ENCODE results near the gene C3.

Gene C3

GRCh38 chr19:6745965-6746364 lies 25.5 kb upstream of the C3 start:
- H3K4me1 ChIP-seq (ENCODE audit: control insufficient read depth, insufficient read depth, low read length, poor library complexity, severe bottlenecking): peaks cover 2% of the 10 kb centered on the region
- H3K27me3 ChIP-seq (replicated peaks; ENCODE audit: control insufficient read depth, insufficient read depth, low read length, poor library complexity, severe bottlenecking): no peaks in the 10 kb centered on the region
- no peak overlapping the region for H3K27ac ChIP-seq (ENCODE audit: insufficient read depth, low read length, poor library complexity, severe bottlenecking)
- H3K36me3 ChIP-seq (ENCODE audit: control insufficient read depth, insufficient read depth, low read length): peaks cover 42% of the 10 kb centered on the region
- no peaks in the 10 kb centered on the region for H3K9me3 ChIP-seq (ENCODE audit: control insufficient read depth, low read length)
- DNase-seq: no peak
- H3K4me3 ChIP-seq (ENCODE audit: insufficient read depth, low read depth, low read length, poor library complexity, severe bottlenecking): no peak overlapping the region

- H3K27me3 ChIP-seq (replicated peaks; ENCODE audit: control insufficient read depth, insufficient read depth, low read length, poor library complexity, severe bottlenecking): no peaks in the 10 kb centered on the region
- peaks cover 32% of the 10 kb centered on the region for H3K36me3 ChIP-seq (ENCODE audit: control insufficient read depth, insufficient read depth, low read length)
- no peak for DNase-seq
- peaks cover 16% of the 10 kb centered on the region for H3K4me1 ChIP-seq (ENCODE audit: control insufficient read depth, insufficient read depth, low read length, poor library complexity, severe bottlenecking)
- H3K9me3 ChIP-seq (ENCODE audit: control insufficient read depth, low read length): no peaks in the 10 kb centered on the region
- H3K27ac ChIP-seq (ENCODE audit: insufficient read depth, low read length, poor library complexity, severe bottlenecking): no peak overlapping the region
- no peak overlapping the region for H3K4me3 ChIP-seq (ENCODE audit: insufficient read depth, low read depth, low read length, poor library complexity, severe bottlenecking)
These were observed 24.2 kb upstream of the C3 start for GRCh38 chr19:6744381-6745301.

GRCh38 chr19:6743714-6744380 lies 23.4 kb upstream of the C3 start:
- DNase-seq: no peak
- H3K27me3 ChIP-seq (replicated peaks; ENCODE audit: control insufficient read depth, insufficient read depth, low read length, poor library complexity, severe bottlenecking): no peaks in the 10 kb centered on the region
- H3K27ac ChIP-seq (ENCODE audit: insufficient read depth, low read length, poor library complexity, severe bottlenecking): no peak overlapping the region
- no peak overlapping the region for H3K4me3 ChIP-seq (ENCODE audit: insufficient read depth, low read depth, low read length, poor library complexity, severe bottlenecking)
- H3K36me3 ChIP-seq (ENCODE audit: control insufficient read depth, insufficient read depth, low read length): peaks cover 29% of the 10 kb centered on the region
- peaks cover 21% of the 10 kb centered on the region for H3K4me1 ChIP-seq (ENCODE audit: control insufficient read depth, insufficient read depth, low read length, poor library complexity, severe bottlenecking)
- H3K9me3 ChIP-seq (ENCODE audit: control insufficient read depth, low read length): no peaks in the 10 kb centered on the region

DNA sequence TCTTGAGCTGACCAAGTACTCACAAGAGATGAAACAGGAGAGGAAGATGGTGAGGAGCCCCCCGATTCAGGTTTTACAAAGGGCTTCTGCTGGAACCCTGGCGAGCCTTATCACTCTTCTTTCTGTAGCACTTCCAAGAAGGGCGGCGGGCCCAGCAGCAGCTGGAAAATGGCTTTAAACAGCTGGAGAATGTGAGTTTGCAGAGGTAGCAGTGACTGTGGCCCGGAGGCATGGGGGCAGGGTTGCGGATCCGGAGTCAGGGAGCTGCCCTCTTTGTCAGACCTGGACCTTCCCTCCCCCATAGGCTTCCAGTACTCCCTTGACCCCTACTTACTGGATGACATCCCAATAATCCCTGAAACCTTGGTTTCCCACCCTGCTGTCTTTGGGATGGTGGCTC lies 22.6 kb upstream of the C3 start:
- H3K4me1 ChIP-seq (ENCODE audit: control insufficient read depth, insufficient read depth, low read length, poor library complexity, severe bottlenecking): peaks cover 29% of the 10 kb centered on the region
- H3K4me3 ChIP-seq (ENCODE audit: insufficient read depth, low read depth, low read length, poor library complexity, severe bottlenecking): no peak overlapping the region
- no peak for DNase-seq
- H3K9me3 ChIP-seq (ENCODE audit: control insufficient read depth, low read length): no peaks in the 10 kb centered on the region
- H3K27me3 ChIP-seq (replicated peaks; ENCODE audit: control insufficient read depth, insufficient read depth, low read length, poor library complexity, severe bottlenecking): no peaks in the 10 kb centered on the region
- H3K36me3 ChIP-seq (ENCODE audit: control insufficient read depth, insufficient read depth, low read length): peaks cover 22% of the 10 kb centered on the region
- no peak overlapping the region for H3K27ac ChIP-seq (ENCODE audit: insufficient read depth, low read length, poor library complexity, severe bottlenecking)

GRCh38 chr19:6740589-6741343 lies 20.3 kb upstream of the C3 start:
- Histone ChIP-seq H3K4me1 (ENCODE audit: control insufficient read depth, insufficient read depth, low read length, poor library complexity, severe bottlenecking) (peaks cover 41% of the 10 kb centered on the region), H3K36me3 (ENCODE audit: control insufficient read depth, insufficient read depth, low read length) (peaks cover 7% of the 10 kb centered on the region), H3K27me3 (replicated peaks; ENCODE audit: control insufficient read depth, insufficient read depth, low read length, poor library complexity, severe bottlenecking) (no peaks in the 10 kb centered on the region), H3K27ac (ENCODE audit: insufficient read depth, low read length, poor library complexity, severe bottlenecking) (peak overlapping the region; percentile 28), H3K9me3 (ENCODE audit: control insufficient read depth, low read length) (no peaks in the 10 kb centered on the region), H3K4me3 (ENCODE audit: insufficient read depth, low read depth, low read length, poor library complexity, severe bottlenecking) (peak overlapping the region; percentile 58)
- peak in 2 of 3 donors; percentile 6 to 13 for DNase-seq

GRCh38 chr19:6739883-6740588 lies 19.6 kb upstream of the C3 start:
- DNase-seq: no peak
- Histone ChIP-seq H3K27ac (ENCODE audit: insufficient read depth, low read length, poor library complexity, severe bottlenecking) (peak overlapping the region; percentile 46), H3K9me3 (ENCODE audit: control insufficient read depth, low read length) (no peaks in the 10 kb centered on the region), H3K4me1 (ENCODE audit: control insufficient read depth, insufficient read depth, low read length, poor library complexity, severe bottlenecking) (peaks cover 41% of the 10 kb centered on the region), H3K27me3 (replicated peaks; ENCODE audit: control insufficient read depth, insufficient read depth, low read length, poor library complexity, severe bottlenecking) (no peaks in the 10 kb centered on the region), H3K36me3 (ENCODE audit: control insufficient read depth, insufficient read depth, low read length) (peaks cover under 1% of the 10 kb centered on the region), H3K4me3 (ENCODE audit: insufficient read depth, low read depth, low read length, poor library complexity, severe bottlenecking) (peak overlapping the region; percentile 58)

DNA sequence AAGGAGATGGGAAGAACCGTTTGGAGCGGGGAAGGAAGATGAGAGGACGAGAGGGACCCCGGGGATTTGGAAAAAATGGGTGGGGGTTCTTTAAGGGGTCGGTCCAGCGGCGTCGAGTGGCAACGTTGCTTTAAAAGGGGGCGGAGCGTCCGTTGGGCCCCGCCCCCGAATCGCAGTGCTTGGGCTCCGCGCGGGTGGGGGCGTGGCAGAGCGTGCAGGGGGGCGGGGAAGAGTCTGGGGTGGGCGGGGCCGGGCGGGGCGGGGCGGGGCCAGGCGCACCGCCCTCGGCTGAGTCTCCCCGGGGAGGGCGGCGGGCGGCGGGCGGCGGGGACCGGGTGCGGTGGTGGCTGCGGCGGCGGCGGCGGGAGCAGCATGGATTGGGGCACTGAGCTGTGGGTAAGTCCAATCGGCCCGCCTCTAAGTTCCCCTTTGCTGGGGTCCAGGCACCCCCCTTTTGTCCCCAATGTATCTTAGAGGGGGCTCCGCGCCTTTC lies 19.0 kb upstream of the C3 start, which contains the start of gene TRIP10:
TRIP10 (plus strand) TSS at position 291 of the 493 bp plus-strand sequence; CDS start at position 373, 82 bp downstream.
- Histone ChIP-seq H3K9me3 (ENCODE audit: control insufficient read depth, low read length) (no peaks in the 10 kb centered on the region), H3K27ac (ENCODE audit: insufficient read depth, low read length, poor library complexity, severe bottlenecking) (peak within 1 kb of the TSS; percentile 56), H3K4me3 (ENCODE audit: insufficient read depth, low read depth, low read length, poor library complexity, severe bottlenecking) (peak within 1 kb of the TSS; percentile 58), H3K36me3 (ENCODE audit: control insufficient read depth, insufficient read depth, low read length) (no peaks in the 10 kb centered on the region), H3K4me1 (ENCODE audit: control insufficient read depth, insufficient read depth, low read length, poor library complexity, severe bottlenecking) (peaks cover 41% of the 10 kb centered on the region), H3K27me3 (replicated peaks; ENCODE audit: control insufficient read depth, insufficient read depth, low read length, poor library complexity, severe bottlenecking) (no peaks in the 10 kb centered on the region)
- peak; percentile 75 to 85 (median 81) for DNase-seq

DNA sequence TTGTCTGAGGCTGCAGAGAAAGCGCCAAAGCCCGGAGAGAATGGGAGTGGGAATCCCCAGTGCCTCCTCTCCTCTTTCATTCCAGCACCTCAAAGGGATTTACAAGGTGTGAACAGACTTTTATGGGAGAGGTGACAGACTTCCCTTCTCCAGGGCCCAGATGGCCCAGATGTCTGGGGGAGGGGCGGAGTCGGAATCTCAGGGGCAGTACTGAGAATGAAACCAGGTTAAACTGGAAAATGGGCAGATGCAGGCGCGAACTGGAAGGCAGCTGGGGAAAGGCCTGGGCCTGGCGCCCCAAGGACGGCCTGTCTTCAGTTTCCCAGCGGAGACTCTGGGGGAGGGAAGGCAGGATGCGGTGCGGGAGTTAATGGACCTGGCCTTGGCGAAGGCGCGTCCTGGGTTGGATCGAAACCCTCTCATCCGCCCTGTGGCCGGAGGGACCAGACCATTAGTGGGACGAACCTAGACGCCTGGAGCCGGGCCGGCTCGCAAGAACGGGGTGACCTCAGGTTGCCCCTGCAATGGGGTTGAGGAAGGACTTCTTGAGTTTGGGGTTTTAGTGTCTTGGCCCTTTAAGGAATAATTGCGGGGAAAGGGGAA lies 18.4 kb upstream of the C3 start:
- peak in 1 of 3 donors; percentile 32 for DNase-seq
- Histone ChIP-seq H3K36me3 (ENCODE audit: control insufficient read depth, insufficient read depth, low read length) (no peaks in the 10 kb centered on the region), H3K9me3 (ENCODE audit: control insufficient read depth, low read length) (no peaks in the 10 kb centered on the region)

More for the DNA sequence above, 18.4 kb upstream of the C3 start:
- peak overlapping the region; percentile 52 for H3K4me3 ChIP-seq (ENCODE audit: insufficient read depth, low read depth, low read length, poor library complexity, severe bottlenecking)
- H3K27me3 ChIP-seq (replicated peaks; ENCODE audit: control insufficient read depth, insufficient read depth, low read length, poor library complexity, severe bottlenecking): no peaks in the 10 kb centered on the region
- peak overlapping the region; percentile 56 for H3K27ac ChIP-seq (ENCODE audit: insufficient read depth, low read length, poor library complexity, severe bottlenecking)
- H3K4me1 ChIP-seq (ENCODE audit: control insufficient read depth, insufficient read depth, low read length, poor library complexity, severe bottlenecking): peaks cover 41% of the 10 kb centered on the region

Data from effector memory CD4-positive, alpha-beta T cell (primary cell).